A673 (cell line): ENCODE measurements around the gene KCTD16. TPM values are rescaled to one million over a fixed set of nuclear protein-coding genes. Genes with fewer than 3 reads are reported as not detected.

Experiments
- BruUV-seq: library from RNA; stranded (reverse); fragments of 400-500 nt; replicated peaks from 2 replicates; lab custom pipeline; 2021; lab: Mats Ljungman, UMichigan
- CTCF ChIA-PET: fragments of 300-600 bp; sonication (Branson Sonifier 250); formaldehyde crosslinking; loops from one replicate; lab custom pipeline; 2022; ENCODE audit warnings: antibody characterized with exemption; lab: Charles Lee
- POLR2A ChIA-PET: fragments of 300-600 bp; sonication (Branson Sonifier 250); formaldehyde crosslinking; loops from one replicate; lab custom pipeline; 2022; ENCODE audit warnings: antibody characterized with exemption; ENCODE audit not compliant: low non-redundant PET; lab: Charles Lee
- DNase-seq: peaks from one replicate; pipeline ENCODE4 v3.0.0-alpha.2; 2015; ENCODE audit warnings: low spot score
- H3K27ac ChIP-seq: fragments of 200-600 bp; sonication (generic); 2 replicates; pipeline ENCODE4 v1.5.1; 2016; ENCODE audit warnings: mixed run types, low read depth, mild to moderate bottlenecking, mixed read lengths, antibody characterized with exemption, low read length; ENCODE audit not compliant: poor library complexity, severe bottlenecking
- H3K27me3 ChIP-seq: fragments of 200-600 bp; sonication (generic); replicated peaks from 2 replicates; pipeline ENCODE4 v1.6.1; 2017; ENCODE audit warnings: mixed run types, low read depth, mild to moderate bottlenecking, mixed read lengths, antibody characterized with exemption, low read length; ENCODE audit not compliant: insufficient read depth, poor library complexity
- H3K36me3 ChIP-seq: fragments of 200-600 bp; sonication (generic); 2 replicates; pipeline ENCODE4 v1.6.1; 2016; ENCODE audit warnings: mixed run types, mild to moderate bottlenecking, mixed read lengths, antibody characterized with exemption, low read length; ENCODE audit not compliant: insufficient read depth, poor library complexity, severe bottlenecking
- H3K4me1 ChIP-seq: fragments of 200-600 bp; sonication (generic); 2 replicates; pipeline ENCODE4 v1.6.1; 2017; ENCODE audit warnings: mixed run types, mild to moderate bottlenecking, mixed read lengths, antibody characterized with exemption, low read length; ENCODE audit not compliant: insufficient read depth, poor library complexity, severe bottlenecking
- H3K4me3 ChIP-seq: fragments of 200-600 bp; sonication (generic); 2 replicates; pipeline ENCODE4 v1.5.1; 2016; ENCODE audit warnings: low read depth, mixed run types, mild to moderate bottlenecking, mixed read lengths, low read length; ENCODE audit not compliant: poor library complexity, severe bottlenecking
- H3K9me3 ChIP-seq: fragments of 200-600 bp; sonication (generic); 2 replicates; pipeline ENCODE4 v1.6.1; 2016; ENCODE audit warnings: mixed run types, low read depth, mild to moderate bottlenecking, mixed read lengths, antibody characterized with exemption, low read length; ENCODE audit not compliant: poor library complexity, severe bottlenecking
- EZH2 ChIP-seq: fragments of 200-600 bp; sonication (generic); IDR thresholded peaks from 2 replicates; pipeline ENCODE4 v1.6.1; 2017; ENCODE audit warnings: borderline replicate concordance, low read depth, mild to moderate bottlenecking, mixed read lengths, antibody characterized with exemption, low read length; ENCODE audit not compliant: poor library complexity, severe bottlenecking
- intact Hi-C: fragments of 100-400 bp; cut with micrococcal nuclease; formaldehyde crosslinking; loops from one replicate; pipeline ENCODE4 v1.10.0; 2022; ENCODE audit not compliant: unreplicated experiment
- total RNA-seq: library from RNA; stranded (reverse); gene quantifications from 2 replicates; pipeline ENCODE4 v1.2.3, GENCODE V29; 2021
- TF ChIP-seq, protein P1 (sequence below): fragments of 300-800, 200-600 bp; sonication (generic); conservative IDR thresholded peaks from 2 replicates; pipeline ENCODE4 v1.5.1; 2017; ENCODE audit warnings: low read depth, mild to moderate bottlenecking, antibody characterized with exemption, low read length, moderate library complexity, mixed read lengths

KCTD16 gene
- total RNA-seq, 1 experiment from 2014 or later, result 1.1 TPM

DNA sequence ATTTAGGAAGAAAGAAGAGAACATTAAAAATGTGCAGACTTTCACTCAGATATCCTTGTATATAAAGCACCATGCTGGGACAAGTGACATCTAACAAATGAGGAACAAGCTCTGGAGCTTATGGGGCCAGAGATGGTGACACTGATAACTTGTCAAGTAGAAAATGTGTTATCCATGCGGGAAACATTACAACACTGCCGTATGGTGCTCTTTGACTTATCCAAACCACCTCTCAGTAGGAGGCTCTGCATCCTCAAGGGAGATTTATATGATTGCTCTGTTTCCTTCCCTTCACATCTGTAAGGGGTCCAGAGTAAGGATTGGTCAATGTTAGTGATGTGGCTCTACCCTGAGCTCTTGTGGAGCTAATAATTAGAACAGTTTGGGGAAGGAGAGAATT lies 23.5 kb downstream of the KCTD16 start:
- no peak for DNase-seq

DNA sequence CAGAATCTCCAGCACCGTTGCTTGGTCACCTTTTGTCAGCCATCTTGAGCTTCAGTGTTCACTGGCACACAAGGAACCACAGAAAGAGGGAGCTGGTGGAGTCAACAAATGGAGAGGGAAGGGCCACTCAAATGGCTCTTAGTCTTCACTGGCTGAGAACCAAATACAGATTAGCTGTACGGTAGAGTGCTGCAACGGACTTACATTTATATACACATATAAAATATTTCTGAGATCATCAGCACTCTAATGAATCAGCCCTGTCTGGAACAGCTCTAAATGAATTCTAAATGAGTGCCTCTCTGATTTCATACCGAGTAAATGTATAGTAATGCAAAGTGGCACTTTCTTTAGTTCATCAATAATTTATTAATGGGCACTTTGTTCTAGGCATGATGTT lies 24.8 kb downstream of the KCTD16 start:
- intact Hi-C loops, result no loop called here
- TF ChIP-seq, protein P1, sequence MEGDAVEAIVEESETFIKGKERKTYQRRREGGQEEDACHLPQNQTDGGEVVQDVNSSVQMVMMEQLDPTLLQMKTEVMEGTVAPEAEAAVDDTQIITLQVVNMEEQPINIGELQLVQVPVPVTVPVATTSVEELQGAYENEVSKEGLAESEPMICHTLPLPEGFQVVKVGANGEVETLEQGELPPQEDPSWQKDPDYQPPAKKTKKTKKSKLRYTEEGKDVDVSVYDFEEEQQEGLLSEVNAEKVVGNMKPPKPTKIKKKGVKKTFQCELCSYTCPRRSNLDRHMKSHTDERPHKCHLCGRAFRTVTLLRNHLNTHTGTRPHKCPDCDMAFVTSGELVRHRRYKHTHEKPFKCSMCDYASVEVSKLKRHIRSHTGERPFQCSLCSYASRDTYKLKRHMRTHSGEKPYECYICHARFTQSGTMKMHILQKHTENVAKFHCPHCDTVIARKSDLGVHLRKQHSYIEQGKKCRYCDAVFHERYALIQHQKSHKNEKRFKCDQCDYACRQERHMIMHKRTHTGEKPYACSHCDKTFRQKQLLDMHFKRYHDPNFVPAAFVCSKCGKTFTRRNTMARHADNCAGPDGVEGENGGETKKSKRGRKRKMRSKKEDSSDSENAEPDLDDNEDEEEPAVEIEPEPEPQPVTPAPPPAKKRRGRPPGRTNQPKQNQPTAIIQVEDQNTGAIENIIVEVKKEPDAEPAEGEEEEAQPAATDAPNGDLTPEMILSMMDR, result no peak
- TF ChIP-seq EZH2, result no peak
- Histone ChIP-seq H3K27me3 (no peaks in the 10 kb centered on the region), H3K36me3 (no peaks in the 10 kb centered on the region), H3K4me1 (peaks cover 4% of the 10 kb centered on the region), H3K4me3 (no peak overlapping the region), H3K27ac (no peak overlapping the region), H3K9me3 (no peaks in the 10 kb centered on the region)
- no TSS peak for BruUV-seq
- no peak for DNase-seq
- POLR2A ChIA-PET, result interaction anchor here (0.6 kb wide), 1 partner anchor 31 kb away, joined by 4 read pairs; no protein-coding TSS in a partner anchor
- CTCF ChIA-PET, result no interaction called here

More for the DNA sequence above, 23.5 kb downstream of the KCTD16 start:
- ChIA-PET POLR2A (no interaction called here), CTCF (interaction anchor here (0.7 kb wide), 1 partner anchor 1938 kb away, joined by 4 read pairs; no protein-coding TSS in a partner anchor)
- TF ChIP-seq, protein P1, result no peak
- no peak for TF ChIP-seq EZH2
- H3K27ac ChIP-seq, result no peak overlapping the region
- H3K4me3 ChIP-seq, result no peak overlapping the region
- H3K36me3 ChIP-seq, result no peaks in the 10 kb centered on the region
- H3K4me1 ChIP-seq, result peaks cover 4% of the 10 kb centered on the region
- H3K27me3 ChIP-seq, result no peaks in the 10 kb centered on the region
- H3K9me3 ChIP-seq, result no peaks in the 10 kb centered on the region
- no TSS peak for BruUV-seq
- intact Hi-C loops, result no loop called here

DNA sequence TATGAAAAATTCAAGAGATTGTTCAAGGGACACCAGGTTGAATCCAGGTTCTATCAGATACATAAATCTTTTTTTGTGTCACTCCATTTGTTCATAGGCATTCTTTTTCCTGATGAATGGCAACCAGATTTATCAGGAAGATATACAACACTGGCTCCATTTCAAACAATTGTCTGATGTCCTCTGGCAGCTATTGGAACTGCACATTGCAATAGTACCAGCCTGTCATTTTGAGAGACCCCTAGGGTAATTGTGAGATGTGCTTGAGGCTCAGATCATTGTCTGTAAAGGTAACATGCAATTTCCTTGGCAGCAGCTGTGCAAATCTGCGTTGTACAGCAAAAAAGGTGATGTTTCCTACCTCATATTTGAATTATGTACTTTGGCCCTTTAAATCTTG lies 25.9 kb downstream of the KCTD16 start:
- Histone ChIP-seq H3K4me3 (no peak overlapping the region), H3K4me1 (peaks cover 4% of the 10 kb centered on the region), H3K27me3 (no peaks in the 10 kb centered on the region), H3K27ac (no peak overlapping the region), H3K36me3 (no peaks in the 10 kb centered on the region), H3K9me3 (no peaks in the 10 kb centered on the region)
- TF ChIP-seq, protein P1, result no peak
- TF ChIP-seq EZH2, result no peak
- ChIA-PET POLR2A (no interaction called here), CTCF (no interaction called here)
- intact Hi-C loops, result no loop called here
- no peak for DNase-seq
- no TSS peak for BruUV-seq
